ENCODE data around the gene IL13. TPM values are rescaled to one million over a fixed set of nuclear protein-coding genes. Genes with fewer than 3 reads are reported as not detected.

Gene IL13
- total and polyA plus RNA-seq, 10 of the 15 experiments (the other 5 are each of a cell fraction or from before 2014, with no cell fraction given) = 0.06 to 0.40 (median 0.11) TPM; not detected in 6

- TF ChIP-seq, protein P1, sequence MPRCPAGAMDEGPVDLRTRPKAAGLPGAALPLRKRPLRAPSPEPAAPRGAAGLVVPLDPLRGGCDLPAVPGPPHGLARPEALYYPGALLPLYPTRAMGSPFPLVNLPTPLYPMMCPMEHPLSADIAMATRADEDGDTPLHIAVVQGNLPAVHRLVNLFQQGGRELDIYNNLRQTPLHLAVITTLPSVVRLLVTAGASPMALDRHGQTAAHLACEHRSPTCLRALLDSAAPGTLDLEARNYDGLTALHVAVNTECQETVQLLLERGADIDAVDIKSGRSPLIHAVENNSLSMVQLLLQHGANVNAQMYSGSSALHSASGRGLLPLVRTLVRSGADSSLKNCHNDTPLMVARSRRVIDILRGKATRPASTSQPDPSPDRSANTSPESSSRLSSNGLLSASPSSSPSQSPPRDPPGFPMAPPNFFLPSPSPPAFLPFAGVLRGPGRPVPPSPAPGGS (IDR thresholded peaks at IDR 0.05; ENCODE audit: borderline replicate concordance, insufficient read depth, low read depth, low read length, poor library complexity, severe bottlenecking) = no peak
- TF ChIP-seq ZNF217 (IDR thresholded peaks at IDR 0.05) (no peak), SUPT20H (IDR thresholded peaks at IDR 0.05; ENCODE audit: borderline replicate concordance, control insufficient read depth, low read depth, low read length) (no peak), SPI1 (IDR thresholded peaks at IDR 0.05; ENCODE audit: borderline replicate concordance, insufficient read depth, low read depth, low read length) (no peak), ASH2L (IDR thresholded peaks at IDR 0.05; ENCODE audit: borderline replicate concordance, low read depth) (no peak)
Measured at GRCh38 chr5:132668706-132669454, 10.9 kb downstream of the IL13 start (continued).

- CTCF ChIA-PET = interaction anchor here (0.7 to 1.5 kb wide), 2 partner anchors 13 to 20 kb away, joined by 3 read pairs; no protein-coding TSS in a partner anchor
Measured at GRCh38 chr5:132669455-132669820, 11.5 kb downstream of the IL13 start.

More at GRCh38 chr5:132669455-132669820, 11.5 kb downstream of the IL13 start:
- H3K27me3 ChIP-seq (replicated peaks in 1 of 2; ENCODE audit: control insufficient read depth in 2 of 2, insufficient read depth in 2 of 2, low read length in 1 of 2) = no peaks in the 10 kb centered on the region
- no peak overlapping the region for H3K4me3 ChIP-seq
- no TSS peak for BruUV-seq (replicated peaks)
- in situ Hi-C loops (cut with MboI) (no loop called here), intact Hi-C loops (cut with micrococcal nuclease; ENCODE audit: unreplicated experiment) (no loop called here)
- POLR2A ChIA-PET = interaction anchor here (1.0 to 11.2 kb wide), 4 partner anchors 7 to 68 kb away, joined by 3 to 118 read pairs (median 3); partner anchors contain the start of genes IL13 and KIF3A
- SMC1A ChIA-PET (ENCODE audit: uncharacterized antibody, unreplicated experiment) = interaction anchor here (11.4 kb wide), 1 partner anchor 7 kb away, joined by 156 read pairs; the partner anchor contains the start of gene IL13
- WGBS (ENCODE audit: insufficient coverage, insufficient replicate concordance, low lambda C conversion rate, missing lambda C conversion rate) = 84% methylated on average over 7 of the region's 7 CpGs
- no peak overlapping the region for H2AFZ ChIP-seq (ENCODE audit: control insufficient read depth, low read depth, low read length)
- DNase-seq (ENCODE audit: low read depth, low spot score) (no peak), FAIRE-seq (no peak), ATAC-seq (no peak)
- H3K4me2 ChIP-seq (ENCODE audit: control insufficient read depth, insufficient read depth) = no peak overlapping the region
- H3K27ac ChIP-seq (ENCODE audit: control insufficient read depth, insufficient read depth) = no peak overlapping the region
- H4K20me1 ChIP-seq (ENCODE audit: control insufficient read depth, insufficient read depth) = no peaks in the 10 kb centered on the region
- H3K9ac ChIP-seq (ENCODE audit: control insufficient read depth, insufficient read depth, low read length) = no peak overlapping the region
- TF ChIP-seq RB1 (IDR thresholded peaks at IDR 0.05; ENCODE audit: borderline replicate concordance) (no peak), SREBF1 (IDR thresholded peaks at IDR 0.05; ENCODE audit: low read length) (no peak)
- H3K4me1 ChIP-seq (ENCODE audit: control insufficient read depth, insufficient read depth, low read length) = peaks cover 24% of the 10 kb centered on the region
- H3K9me3 ChIP-seq (replicated peaks; ENCODE audit: control insufficient read depth, insufficient read depth, low read length) = no peaks in the 10 kb centered on the region
- H3K36me3 ChIP-seq (ENCODE audit: control insufficient read depth in 2 of 2, insufficient read depth in 2 of 2, low read length in 1 of 2) = no peaks in the 10 kb centered on the region
- RAD21 ChIA-PET (ENCODE audit: unreplicated experiment) = interaction anchor here (0.8 to 1.9 kb wide), 4 partner anchors 25 to 151 kb away, joined by 3 to 6 read pairs (median 3); no protein-coding TSS in a partner anchor
- no peaks in the 10 kb centered on the region for H3K79me2 ChIP-seq (ENCODE audit: control insufficient read depth, insufficient read depth, low read length)

Data from GM12878 (cell line).